ENCODE results near the gene GAA. TPM values are rescaled to one million over a fixed set of nuclear protein-coding genes. Genes with fewer than 3 reads are reported as not detected.

The GAA gene
- total RNA-seq (2022; extraction: Qiagen RNA extraction; ENCODE audit: low read depth), result 32.2 to 65.5 TPM (median 58.2 TPM) in 5 replicates

GRCh38 chr17:80101011-80101945 lies at the start of gene GAA:
GAA (plus strand) TSS chr17:80101581; CDS start chr17:80104587, 3,006 bp downstream.

DNA sequence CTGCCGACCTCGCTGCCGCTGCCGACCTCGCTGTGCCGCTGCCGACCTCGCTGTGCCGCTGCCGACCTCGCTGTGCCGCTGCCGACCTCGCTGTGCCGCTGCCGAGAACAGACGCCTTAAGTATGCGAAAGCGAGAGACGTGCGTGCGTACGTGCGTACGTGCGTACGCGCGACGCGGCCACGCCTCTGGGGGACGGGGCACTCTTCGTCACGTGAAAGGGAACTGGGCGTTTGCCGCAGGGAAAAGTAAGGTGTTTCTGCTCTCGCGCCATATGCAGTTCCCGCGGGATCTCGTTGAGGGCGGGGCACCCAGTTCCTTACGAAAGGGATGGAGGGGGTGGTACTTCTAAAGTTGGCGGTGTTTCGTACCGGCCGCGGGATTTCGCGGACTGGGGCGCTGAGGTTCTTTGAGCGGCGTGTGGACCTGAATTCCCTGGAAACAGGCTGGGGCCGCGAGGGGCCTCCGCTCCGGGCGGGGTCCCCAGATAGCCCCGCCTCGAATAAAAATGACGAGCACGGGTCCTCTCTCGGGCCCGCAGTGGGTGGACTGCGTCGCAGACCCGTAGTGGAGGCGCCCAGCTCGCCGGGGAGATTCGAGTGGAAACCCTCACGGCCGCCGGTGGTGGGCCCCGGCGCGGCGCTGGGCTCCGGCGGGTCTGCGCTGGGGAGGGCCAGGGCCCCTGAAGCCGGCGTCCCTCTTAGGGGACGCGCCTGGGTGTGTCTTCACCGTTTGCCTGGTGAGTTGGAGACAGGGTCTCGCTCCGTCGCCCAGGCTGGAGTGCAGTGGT lies 45.8 kb downstream of the GAA start, which contains the start of gene EIF4A3:
TSS of gene EIF4A3 (minus strand) at position 94 of the 788 bp plus-strand sequence. CDS start 167 bp downstream, outside the sequence.

Other genes with a start within 250 kb of the GAA start
- gene TBC1D16, start 65.7 kb upstream of the GAA start, total RNA-seq (2022; extraction: Qiagen RNA extraction; ENCODE audit: low read depth), result 7.1 to 11.9 TPM (median 9.9 TPM) in 5 replicates
- gene CCDC40, start 64.9 kb upstream of the GAA start, total RNA-seq (2022; extraction: Qiagen RNA extraction; ENCODE audit: low read depth), result 4.5 to 8.1 TPM (median 7.3 TPM) in 5 replicates
- 200 to 232 TPM (median 212 TPM) in 5 replicates for gene EIF4A3, start 45.5 kb downstream of the GAA start, total RNA-seq (2022; extraction: Qiagen RNA extraction; ENCODE audit: low read depth)
- 0.17 to 0.78 TPM (median 0.25 TPM) in 5 replicates for gene CARD14, start 68.4 kb downstream of the GAA start, total RNA-seq (2022; extraction: Qiagen RNA extraction; ENCODE audit: low read depth)
- gene SGSH, start 118.8 kb downstream of the GAA start, total RNA-seq (2022; extraction: Qiagen RNA extraction; ENCODE audit: low read depth), result 13.3 to 38.1 TPM (median 25.0 TPM) in 5 replicates
- gene SLC26A11, start 118.8 kb downstream of the GAA start, total RNA-seq (2022; extraction: Qiagen RNA extraction; ENCODE audit: low read depth), result 11.0 to 17.8 TPM (median 13.6 TPM) in 5 replicates
- 51.9 to 69.9 TPM (median 67.4 TPM) in 5 replicates for gene RNF213, start 159.3 kb downstream of the GAA start, total RNA-seq (2022; extraction: Qiagen RNA extraction; ENCODE audit: low read depth)

Measured in A549 treated with ZK216348 at 1 μM for 4 hours (cell line).